ENCODE measurements around the gene MBD4.
"Not testable (repeated sequence)": the region's sequence is repeated elsewhere in the genome, so short reads cannot be mapped to it uniquely, and the experiment has no call there.

The MBD4 gene

DNA sequence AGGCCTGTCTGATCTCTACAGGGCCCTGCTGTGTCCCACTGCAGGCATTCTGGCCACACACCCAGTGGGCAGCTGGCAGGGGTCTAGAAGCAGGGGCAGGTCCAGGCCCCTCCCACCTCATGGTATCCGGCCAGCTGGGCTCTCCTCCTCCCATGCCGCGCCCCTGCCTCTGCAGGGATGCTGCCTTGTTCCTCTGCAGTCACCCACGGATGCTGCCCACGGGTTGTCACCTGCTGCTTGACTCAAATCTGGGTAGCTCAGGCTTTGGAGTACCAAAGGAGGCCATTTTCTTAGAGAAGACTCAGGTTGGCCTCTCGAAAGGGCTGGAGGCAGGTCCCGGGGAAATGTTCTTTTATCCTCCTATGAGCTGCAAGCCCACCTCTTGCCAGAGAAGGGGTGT, 36.3 kb downstream of the MBD4 start:
- no peak for DNase-seq

DNA sequence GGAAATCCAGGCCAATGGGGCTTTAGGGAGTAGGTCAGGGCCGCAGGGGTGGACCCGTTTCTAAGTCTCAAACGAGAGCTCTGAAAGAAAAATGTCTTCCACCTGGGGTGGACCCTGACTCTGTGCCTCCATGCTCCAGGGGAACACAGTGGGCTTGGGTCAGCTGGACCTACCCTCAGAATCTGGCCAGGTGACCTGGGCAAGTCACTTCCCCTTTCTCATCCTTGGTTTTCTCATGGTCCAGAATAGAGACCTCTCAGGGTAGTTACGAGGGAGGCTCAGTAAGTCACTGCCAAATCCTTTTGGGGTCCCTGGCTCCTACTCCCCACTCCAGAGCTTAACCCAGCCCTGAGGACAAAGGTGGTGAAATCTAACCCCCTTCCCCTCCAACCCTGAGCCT, 37.1 kb downstream of the MBD4 start:
- DNase-seq, result no peak

DNA sequence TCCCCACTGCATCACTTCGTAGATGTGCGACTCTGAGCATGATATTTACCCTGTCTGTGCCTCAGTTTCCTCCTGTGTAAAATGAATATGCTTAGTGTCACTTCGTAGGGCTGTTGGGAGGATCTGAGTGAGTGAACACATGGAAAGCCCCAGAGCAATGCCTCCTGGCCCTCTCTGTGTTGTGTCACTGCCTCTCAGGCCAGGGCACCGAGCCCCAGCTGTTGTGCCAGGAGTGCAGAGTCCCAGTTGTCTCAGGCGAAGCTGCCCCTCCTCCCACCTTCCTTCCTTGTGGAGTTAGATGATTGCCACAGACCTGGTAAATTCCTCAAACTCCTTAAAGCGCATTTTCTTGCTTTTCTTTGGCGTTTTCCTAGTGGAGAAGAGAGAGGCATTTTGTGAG, 37.5 kb downstream of the MBD4 start:
- DNase-seq, result no peak

DNA sequence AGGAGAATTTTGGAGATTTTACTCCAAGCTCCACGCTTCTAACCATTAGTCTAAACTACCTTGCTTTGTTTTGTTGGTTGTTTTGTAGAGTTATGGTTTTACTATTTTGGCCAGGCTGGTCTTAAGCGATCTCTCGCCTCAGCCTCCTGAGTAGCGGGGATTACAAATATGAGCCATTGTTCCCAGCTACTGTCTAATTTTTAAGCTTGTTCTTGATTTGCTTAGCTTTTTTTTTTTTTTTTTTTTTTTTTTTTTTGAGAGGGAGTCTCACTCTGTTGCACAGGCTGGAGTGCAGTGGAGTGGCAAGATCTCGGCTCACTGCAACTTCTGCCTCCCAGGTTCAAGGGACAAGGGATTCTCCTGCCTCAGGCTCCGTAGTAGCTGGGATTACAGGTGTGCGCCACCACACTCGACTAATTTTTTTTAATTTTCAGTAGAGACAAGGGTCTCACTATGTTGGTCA, 39.8 kb downstream of the MBD4 start:
- DNase-seq, result no peak

DNA sequence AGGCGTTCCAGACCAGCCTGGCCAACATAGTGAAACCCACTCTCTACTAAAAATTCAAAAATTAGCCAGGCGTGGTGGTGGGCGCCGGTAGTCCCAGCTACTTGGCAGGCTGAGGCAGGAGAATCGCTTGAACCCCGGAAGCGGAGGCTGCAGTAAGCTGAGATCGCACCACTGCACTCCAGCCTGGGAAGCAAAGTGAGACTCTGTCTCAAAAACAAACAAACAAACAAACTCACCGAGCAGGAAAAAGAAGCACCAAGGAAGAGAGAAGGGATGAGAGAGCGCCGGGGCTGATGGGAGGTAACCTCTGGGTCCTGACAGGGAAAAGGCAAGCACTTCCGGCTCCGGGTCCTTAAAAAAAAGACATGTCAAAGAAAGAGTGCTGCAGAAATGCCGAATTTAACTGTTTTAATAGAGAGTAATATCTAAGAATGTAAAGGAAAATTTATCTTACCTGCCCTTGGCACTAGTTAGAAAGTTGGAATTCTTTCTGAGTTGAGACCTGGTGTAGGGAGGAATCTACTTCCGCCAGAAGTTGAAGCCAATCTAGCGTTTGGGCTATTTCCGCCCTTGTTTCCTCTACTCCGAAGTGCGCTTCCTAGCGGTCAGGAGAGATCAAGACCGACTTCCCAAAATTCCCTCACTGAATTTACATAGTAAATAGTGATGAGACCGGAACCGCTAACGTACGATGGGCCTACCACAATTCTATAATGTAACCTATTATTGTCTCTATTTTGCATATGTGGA, 40.4 kb downstream of the MBD4 start:
- peak; percentile 96 to 97 for DNase-seq

DNA sequence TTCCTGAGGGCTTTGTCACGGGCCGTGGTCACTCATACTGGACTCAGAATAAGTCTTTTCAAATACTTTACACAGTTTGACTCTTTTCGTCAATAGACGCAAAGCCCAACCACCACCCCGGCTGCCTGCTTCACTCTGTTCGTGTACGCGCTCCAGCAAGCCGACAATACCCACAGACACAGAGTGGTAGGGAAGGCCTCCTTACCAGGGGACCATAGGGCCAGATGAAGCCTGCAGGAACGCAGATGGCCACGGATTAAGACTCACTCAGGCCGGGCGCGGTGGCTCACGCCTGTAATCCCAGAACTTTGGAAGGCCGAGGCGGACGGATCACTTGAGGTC, 41.0 kb downstream of the MBD4 start:
- DNase-seq, result peak; percentile 17 to 48

DNA sequence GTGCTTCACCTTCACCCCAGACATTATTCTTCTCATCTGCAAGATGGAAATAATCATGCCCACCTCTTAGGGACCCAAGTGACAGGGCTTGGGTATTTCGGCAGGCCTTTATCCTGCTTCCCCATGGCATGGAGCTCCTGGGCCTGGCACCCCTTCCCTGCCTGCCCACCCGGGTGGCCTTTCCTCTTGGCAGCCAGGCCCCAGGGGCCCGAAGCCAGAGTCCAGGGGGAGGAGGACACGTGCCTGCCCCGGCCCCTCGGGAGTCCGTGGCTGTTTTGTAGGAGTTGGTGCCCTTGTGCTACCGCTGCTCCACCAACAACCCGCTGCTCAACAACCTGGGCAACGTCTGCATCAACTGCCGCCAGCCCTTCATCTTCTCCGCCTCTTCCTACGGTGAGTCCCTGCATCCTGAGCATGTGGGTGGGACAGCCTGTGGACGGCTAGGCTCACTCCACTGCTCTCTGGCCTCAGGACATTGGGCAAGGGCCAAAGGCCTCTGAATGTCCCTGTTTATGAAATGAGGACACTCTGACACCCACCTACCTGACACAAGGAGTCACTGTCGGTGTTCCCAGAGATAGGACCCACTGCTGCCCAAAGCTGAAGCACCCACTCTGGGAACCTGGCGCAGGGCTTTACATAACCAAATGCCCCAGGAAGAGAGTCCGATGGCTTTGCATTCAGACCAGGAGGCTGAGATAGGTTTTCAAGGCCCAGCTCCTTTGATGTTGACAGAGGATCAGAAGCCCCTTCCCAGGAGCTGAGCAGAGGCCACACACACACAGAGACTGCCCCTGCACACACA, 45.8 kb downstream of the MBD4 start:
- not testable (repeated sequence) for DNase-seq

DNA sequence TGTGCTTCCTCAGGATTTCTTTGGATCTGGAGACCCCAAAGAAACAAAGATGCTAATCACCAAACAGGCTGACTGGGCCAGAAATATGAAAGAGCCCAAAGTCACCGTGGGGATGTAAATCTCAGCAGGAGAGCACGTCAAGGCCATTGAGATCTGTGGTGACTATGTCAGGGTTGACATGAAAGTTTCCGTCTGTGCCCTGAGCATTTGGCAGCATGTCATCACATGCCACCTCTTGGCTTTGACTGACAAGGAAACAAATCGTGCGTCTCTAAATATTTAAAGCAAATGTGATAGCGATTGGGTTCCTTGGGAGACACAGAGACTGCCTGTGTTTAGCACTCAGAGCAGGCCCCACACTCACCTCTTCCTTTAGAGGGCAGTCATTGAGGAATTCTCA, 46.5 kb downstream of the MBD4 start:
- DNase-seq, result no peak

DNA sequence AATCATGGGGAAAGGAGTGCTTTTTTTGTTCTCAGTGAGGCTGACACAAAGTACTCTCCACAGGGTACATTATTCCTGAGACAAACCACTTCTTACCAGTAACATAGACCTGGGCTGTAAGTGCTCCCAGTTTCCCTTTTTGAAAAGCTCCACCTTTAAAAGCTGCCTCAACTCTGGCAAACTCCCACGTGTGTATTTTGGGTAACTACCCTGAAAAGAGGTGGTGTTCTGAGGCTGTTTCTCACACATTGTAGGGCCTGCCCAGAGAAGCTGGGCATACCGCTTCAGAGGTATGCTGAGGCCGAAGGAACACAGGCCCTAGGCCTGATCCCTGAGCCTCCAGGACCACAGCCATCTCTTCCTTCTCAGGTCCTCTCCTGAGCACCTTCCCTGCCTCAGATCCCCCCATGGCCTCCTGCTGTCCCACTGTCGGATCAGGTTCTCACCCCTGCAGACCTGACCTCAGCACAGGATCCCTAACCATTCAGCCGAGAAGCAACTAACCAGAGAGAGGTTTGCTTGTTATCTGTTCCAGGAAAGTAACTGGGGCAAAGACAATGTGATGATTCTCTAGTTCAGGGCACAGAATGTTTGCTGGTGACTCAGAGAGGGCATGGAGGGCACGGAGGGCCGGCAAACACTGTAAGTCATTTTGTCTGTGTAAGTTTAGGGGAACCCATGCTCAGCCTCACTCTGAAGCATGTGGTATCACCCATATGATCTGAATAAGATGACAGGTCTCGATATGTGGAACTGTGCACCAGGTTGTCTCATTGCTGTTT, 47.5 kb downstream of the MBD4 start:
- DNase-seq, result not testable (repeated sequence)

DNA sequence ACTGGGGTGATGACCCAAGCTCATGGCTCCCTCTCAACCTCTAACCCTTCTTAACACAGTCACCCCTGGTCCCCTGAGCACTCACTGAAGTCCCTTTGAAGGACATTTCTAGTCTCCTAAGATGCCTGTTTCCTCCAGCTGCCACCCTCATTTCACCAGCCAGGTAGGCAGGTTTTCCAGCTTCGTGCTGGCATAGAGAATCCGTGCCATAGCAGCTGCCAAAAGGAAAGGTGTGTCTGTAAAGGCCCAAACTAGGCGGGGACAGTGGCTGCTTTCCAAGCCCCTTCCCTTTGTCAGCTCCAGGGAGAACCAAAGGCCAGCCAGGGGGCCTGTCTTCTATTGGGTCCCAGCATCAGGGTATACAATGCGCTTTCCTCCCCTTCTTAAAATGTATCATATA, 48.2 kb downstream of the MBD4 start:
- DNase-seq, result not testable (repeated sequence)

DNA sequence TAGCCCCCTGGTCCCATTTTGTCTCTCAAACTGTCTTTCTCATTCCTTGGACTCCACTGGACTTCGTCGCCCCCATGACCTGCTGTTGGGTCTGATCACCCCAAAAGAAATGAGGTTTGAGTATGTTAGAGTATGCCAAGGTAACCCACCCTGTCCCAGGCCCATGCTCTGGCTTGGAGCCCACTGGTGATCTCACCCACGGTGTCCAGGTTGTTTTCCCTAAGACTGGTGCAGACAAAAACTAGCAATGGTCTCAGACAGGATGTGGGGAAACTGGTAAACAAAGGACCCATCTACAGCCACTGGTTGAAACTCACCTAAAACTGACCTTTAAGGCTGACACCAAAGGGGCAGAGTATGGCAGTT, 50.2 kb downstream of the MBD4 start:
- no peak for DNase-seq

DNA sequence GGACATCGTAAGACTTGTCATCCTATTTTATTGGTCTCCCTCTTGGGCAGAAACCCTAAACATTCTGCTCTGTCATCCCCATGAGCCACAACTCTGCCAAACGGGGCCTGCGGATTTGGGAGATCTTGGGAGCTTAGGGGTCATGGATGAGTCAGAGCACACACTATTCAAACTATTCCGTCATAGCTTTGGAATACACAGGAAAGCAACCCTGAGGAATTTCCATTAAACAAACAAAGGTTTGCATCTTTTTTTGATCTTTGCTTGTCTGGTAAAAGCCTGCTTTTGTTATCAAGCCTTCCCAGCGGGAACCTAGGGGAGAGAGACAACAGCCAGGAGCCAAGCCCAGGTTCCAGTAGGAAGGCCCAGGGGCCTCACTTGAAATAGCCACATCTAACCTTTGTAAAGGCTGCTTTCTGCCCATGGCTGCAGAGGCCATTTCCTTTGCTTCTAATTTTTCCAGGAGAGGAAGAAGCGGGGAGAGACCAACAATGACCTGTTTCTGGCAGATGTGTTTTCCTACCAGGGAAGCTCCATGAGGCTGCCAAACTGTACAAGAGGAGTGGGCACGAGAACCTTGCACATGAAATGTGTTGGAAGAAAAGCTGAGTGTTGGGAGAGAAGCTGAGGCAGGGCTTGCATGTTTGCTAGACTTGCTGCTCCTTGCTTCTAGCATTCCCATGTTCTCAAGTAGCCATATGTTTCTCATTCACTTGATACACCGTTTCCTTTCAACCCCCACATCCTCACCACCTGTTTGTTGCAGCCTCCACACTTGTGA, 50.8 kb downstream of the MBD4 start:
- not testable (repeated sequence) for DNase-seq

DNA sequence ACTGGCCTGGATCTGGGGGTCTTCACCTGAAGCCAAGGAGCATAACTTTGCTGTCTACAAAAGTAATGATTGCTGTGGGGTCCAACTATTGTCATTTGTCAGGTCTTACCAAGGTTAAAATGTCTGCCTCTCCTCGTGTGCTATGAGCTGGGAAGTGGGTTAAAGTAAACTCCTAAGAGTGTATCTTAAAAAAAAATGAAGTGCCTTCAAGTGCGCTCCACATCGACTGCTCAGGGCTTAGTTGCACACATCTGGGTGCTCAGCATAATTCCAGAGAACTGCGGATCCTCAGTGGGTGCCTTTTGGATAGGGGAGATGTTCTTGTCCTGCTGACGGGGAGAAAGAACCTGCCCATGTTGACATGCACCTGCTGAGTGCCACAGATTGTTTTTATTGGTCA, 52.3 kb downstream of the MBD4 start:
- DNase-seq, result no peak

DNA sequence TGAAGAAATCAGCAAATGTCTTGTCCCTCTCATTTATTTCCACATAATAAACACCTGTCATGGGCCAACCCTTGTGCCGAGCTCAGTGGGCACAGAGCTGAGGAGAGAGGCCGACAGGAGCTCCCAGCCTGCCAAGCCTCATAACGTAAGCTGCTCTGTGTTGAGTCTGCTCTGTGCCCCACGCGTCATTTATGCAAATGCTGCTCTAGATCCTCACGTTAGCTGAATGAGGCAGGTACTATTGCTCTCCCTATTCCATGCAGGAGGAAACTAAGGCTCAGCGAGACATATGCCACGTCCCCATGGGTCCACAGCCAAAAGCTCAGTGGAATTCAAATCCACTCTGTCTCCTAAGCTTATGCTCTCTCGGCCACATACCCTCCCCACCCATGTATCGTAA, 52.8 kb downstream of the MBD4 start:
- DNase-seq, result no peak

DNA sequence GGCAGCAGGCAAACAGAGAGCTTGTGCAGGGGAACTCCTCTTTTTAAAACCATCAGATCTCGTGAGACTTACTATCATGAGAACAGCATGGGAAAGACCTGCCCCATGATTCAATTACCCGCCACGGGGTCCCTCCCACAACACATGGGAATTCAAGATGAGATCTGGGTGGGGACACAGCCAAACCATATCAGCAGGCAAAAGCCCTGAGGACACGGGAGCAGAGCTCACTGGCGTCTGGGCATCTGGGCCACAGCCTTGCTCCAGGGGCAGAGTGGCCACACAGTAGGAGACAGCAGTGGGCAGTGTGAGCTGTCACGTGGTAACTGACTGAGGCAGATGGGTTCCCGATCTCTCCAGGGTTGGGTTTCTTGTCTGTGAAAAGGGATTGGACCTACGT, 54.2 kb downstream of the MBD4 start:
- not testable (repeated sequence) for DNase-seq

DNA sequence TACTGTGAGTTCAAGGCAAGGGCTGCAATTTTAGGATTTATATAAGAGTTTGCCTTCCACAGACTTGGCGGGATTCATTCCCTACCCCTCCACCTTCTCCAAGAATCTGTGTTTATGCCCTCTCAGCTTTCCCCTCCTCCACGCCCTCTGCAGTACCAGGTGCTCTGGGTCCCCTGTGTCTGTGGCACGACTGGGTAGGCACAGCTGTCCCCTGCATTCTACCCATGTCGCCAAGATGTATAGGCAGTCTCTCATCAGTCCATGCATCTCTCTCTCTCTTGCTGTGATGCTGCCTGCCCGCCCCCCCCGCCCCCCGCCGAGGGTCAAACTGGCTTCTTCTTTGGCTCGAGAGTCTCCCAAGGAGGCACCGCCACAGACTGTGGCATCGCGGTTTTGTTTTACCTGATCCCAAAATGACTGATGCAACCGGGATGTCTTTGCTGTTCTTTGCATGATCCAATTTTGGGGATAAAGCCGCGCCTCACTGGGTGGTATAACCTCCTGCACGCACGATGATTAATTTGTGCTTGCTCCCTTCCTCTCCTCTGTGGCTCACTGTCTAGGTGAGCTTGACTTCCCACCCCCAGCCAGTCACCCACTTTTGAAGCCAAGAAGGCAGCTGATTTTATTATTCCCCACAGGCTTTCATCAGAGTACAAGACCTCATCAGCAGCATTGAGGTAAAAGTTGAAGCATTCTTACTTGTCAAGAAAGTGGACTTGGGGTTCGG, 55.0 kb downstream of the MBD4 start:
- DNase-seq, result peak in 1 of 2 experiments; percentile 33

DNA sequence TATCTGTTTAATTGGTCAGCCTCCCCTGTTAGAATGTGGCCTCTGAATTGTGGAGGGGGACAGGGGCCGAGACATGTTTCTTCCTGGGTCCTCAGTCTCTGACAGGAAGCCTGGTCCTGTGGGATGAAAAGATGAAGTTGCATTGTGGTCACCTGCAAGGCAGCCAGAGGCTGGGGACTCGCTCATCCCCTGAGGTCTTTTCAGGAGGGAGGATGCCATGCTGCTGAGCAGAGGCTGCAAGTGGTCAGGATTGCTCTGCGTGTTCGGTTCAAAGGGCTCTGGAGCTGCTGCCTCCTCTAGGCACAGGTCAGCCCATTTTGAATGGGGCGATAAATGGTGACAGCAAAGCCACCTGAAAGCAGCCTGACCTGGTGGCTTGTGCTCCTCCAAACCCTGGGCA, 55.6 kb downstream of the MBD4 start:
- DNase-seq, result not testable (repeated sequence)

DNA sequence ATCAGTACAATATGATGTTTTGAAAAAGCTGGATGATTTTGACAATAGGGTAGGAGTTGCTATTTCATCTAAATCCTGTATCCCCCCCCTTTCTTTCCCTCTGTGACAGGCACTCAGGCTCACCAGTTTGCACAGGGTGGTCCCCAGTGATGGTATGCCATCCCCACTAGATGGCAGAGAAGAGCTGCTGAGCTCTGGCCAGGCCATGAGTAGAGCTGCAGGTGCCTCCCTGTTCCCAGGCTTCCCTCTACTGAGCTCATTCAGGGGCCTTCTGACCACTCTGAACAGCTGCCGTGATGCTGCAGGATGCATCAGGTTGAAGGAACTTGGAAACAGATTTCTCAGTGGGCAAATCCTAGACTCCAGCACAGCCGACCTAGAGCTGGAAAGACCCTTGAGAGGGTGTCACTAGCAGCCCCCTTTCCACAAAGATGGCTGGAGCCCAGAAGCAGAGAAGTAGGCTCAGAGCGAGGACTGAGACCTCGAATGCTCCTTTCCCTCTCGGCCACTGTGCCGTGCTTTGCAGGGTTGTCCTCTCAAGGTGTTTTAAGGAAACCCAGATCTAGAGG, 56.4 kb downstream of the MBD4 start:
- peak; percentile 82 to 87 for DNase-seq

DNA sequence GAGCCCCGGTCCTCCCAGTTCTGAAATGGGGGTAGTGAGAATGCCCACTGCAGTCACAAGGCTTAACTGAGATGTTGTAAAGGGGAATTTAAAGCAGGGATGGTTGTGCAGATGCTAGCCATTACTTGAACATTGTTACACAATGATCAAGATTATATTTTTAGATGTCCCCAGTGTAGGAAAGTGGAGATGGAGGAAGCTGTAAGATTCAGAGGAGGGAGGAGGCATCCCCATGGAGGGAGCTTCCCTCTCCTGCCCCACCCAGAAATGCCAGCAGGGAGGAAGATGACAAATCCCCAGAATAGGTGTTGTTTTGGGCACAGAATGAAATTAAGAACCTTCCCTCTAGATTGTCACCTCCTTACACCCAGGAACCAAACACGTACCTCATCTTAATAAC, 57.4 kb downstream of the MBD4 start:
- no peak for DNase-seq

Data from NCI-H524 (cell line).